Measurements from ENCODE around the gene GRM1.

Gene GRM1

GRCh38 chr6:146389740-146390139 is 360.9 kb downstream of the GRM1 start:
- no peak for DNase-seq

GRCh38 chr6:146397638-146398037 is 368.8 kb downstream of the GRM1 start:
- DNase-seq: no peak

- DNase-seq: no peak
Observed at GRCh38 chr6:146402476-146402875, 373.6 kb downstream of the GRM1 start.

DNA sequence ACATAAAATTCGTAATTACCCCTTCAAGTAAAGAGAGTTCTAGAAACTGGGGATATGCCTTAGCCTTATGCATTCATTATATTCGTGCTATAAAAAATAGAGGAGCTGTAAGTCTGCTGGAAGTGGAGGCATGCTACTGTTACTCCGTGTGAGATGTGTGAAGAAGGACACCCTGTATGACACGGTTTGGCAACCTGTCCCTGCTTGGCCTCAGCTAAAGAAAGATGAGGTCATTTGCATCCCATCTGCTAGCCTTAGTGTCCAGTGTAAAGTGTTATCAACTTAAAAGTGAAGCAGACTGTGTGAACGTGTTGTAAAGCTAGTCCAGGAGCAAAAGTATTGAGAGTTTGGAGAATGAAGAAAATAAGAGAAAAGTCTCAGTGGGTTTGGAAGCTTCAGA is 379.7 kb downstream of the GRM1 start:
- no peak for DNase-seq

- no peak for DNase-seq
Observed at GRCh38 chr6:146410851-146411595, 382.2 kb downstream of the GRM1 start.

GRCh38 chr6:146419576-146419975 is 390.7 kb downstream of the GRM1 start:
- no peak for DNase-seq

GRCh38 chr6:146420255-146420654 is 391.4 kb downstream of the GRM1 start:
- DNase-seq: no peak

DNA sequence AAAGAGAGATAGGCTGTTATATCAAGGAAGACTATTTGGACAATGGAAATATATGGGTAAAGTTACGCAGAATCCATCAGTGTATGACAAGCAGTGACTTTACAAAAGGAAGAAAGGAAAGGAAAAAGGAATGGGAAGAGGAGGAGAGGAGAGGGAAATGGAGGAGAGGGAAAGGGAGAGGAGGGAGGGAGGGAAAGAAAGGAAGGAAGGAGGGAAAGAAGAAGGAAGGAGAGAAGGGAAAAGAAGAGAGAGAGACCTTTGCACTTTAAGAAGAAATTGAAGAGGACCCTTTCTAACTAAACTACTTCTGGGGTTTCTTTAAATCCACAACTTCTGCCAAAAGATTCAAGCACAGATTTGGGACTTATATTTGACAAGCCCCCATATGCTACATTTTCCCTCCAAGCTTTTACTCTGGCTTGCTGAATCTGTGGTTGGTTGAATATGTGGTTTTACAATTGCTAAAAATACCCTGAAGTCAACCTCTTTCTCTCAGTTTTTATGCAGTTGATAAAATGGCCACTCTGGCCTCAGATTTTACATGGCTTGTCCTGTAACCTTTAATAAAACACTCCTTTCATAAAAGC is 394.0 kb downstream of the GRM1 start:
- DNase-seq: no peak

DNA sequence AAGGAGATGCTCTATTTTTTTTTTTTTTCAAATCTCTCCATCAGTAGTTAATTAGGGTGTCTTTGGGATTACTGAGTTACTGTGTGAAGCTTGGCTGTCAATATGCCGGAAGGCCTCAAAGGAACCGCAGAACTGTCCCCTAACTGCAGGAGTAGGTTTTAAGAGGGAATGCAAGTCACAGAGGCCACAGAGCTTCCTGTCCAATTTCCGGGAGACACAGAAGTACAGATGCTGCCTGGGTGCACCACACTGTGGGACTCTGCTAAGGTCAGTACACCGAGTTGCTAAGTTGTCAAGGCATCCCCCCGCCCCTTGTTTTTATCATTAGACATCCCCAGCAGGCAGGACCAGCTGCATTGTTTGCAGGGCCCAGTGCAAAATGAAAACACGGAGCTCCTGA is 394.6 kb downstream of the GRM1 start:
- no peak for DNase-seq

DNA sequence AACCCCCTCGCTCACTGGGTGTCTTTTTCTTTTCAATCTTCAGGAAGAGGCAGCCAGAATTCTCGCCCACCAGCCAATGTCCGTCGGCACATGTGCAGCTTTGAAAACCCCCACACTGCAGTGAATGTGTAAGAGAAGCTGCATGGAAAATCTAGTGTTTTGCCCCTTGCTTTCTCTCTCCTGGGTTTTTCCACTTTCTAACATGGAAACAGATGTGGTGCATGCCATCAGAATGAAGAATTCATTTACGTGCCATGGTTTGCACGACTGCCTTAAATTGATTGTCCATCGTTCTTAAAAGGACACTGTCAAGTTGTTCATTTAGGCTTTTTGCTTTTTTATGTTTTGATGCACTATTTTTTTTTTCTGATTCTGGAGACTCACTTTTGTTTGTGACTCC is 397.7 kb downstream of the GRM1 start:
- DNase-seq: no peak

- DNase-seq: no peak
Observed at GRCh38 chr6:146429831-146430230, 401.0 kb downstream of the GRM1 start.

DNA sequence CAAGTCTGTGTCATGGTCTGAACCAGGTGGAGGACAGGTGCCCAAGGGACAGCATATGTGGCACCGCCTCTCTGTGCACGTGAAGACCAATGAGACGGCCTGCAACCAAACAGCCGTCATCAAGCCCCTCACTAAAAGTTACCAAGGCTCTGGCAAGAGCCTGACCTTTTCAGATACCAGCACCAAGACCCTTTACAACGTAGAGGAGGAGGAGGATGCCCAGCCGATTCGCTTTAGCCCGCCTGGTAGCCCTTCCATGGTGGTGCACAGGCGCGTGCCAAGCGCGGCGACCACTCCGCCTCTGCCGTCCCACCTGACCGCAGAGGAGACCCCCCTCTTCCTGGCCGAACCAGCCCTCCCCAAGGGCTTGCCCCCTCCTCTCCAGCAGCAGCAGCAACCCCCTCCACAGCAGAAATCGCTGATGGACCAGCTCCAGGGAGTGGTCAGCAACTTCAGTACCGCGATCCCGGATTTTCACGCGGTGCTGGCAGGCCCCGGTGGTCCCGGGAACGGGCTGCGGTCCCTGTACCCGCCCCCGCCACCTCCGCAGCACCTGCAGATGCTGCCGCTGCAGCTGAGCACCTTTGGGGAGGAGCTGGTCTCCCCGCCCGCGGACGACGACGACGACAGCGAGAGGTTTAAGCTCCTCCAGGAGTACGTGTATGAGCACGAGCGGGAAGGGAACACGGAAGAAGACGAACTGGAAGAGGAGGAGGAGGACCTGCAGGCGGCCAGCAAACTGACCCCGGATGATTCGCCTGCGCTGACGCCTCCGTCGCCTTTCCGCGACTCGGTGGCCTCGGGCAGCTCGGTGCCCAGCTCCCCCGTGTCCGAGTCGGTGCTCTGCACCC is 405.2 kb downstream of the GRM1 start:
- no peak for DNase-seq

- DNase-seq: no peak
Observed at GRCh38 chr6:146434732-146435390, 406.0 kb downstream of the GRM1 start.

- no peak for DNase-seq
Observed at GRCh38 chr6:146441907-146442306, 413.0 kb downstream of the GRM1 start.

- DNase-seq: no peak
Observed at GRCh38 chr6:146444189-146444588, 415.3 kb downstream of the GRM1 start.

DNA sequence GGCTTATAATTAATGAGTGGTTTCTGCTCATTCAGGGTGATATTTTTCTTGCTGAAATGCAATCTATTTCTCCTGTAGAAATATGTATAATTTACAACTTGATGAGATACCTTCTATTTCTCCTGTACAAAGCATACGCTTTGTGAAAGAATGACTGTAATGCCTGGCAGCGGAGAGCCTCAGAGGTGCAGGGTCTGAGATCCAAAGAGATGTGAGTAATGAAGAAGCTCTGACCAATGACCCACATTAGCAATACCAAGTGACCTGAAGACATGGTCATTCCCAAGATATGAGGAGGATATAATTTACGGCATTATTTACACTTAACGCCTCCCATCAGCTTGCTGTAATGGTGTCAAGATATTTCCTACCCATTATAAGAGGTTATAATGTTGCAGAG is 416.4 kb downstream of the GRM1 start:
- no peak for DNase-seq

- no peak for DNase-seq
Observed at GRCh38 chr6:146456886-146457285, 428.0 kb downstream of the GRM1 start.

DNA sequence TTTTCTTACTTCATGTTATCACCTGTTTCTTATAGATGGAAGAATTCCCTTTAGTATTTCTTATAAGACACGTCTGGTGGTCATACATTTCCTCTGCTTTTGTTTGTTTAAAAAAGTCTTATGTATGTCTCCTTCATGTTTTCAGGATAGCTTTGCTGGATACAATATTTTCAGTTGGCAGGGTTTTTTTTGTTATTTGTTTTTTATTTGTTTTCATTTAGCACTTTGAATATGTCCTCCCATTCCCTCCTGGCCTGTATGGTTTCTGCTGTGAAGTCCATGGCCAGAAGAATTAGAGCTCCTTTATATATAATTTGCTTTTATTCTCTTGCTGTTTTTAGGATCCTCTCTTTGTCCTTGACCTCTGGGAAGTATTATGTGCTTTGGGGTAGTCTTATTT is 432.1 kb downstream of the GRM1 start:
- DNase-seq: no peak

GRCh38 chr6:146470091-146470770 is 441.4 kb downstream of the GRM1 start:
- DNase-seq: no peak

DNA sequence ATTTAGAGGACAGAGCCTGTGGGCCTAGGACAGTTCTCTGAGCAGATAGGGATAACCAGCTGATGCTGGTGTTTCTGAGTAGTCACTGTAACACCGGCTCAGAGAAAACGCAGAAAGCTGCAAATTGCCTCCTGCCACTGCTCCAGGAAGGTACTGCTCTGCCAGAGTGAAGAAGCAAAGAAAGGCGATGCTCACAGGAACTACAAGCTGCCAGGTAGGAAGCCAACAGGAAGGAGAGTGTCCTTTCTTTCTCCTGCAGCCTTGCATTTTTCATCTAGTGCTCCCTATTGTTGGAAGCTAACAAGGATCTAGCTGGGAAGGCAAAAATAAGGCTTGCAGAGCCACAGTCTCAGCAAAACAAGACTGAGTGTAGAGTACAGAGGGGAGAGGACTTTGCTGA is 444.1 kb downstream of the GRM1 start:
- DNase-seq: no peak

DNA sequence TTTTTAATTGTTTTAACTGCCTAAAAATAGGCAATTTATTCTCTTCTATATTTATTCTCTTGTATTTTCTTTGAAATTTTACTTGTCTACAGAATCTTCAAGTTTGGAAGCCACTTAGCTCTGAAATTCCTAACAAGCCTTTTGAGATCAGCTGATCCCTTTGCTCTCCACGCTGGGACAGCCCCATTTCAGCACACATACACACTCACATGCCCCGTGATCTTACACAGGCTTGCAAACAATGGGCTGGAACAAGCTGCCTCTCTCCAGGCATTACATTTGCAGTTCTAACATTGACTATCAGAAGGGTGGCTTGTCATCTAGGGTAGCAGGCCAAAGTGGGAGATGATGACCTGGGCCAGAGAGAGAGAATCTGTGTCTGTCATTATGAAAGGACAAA is 452.7 kb downstream of the GRM1 start:
- DNase-seq: no peak

DNA sequence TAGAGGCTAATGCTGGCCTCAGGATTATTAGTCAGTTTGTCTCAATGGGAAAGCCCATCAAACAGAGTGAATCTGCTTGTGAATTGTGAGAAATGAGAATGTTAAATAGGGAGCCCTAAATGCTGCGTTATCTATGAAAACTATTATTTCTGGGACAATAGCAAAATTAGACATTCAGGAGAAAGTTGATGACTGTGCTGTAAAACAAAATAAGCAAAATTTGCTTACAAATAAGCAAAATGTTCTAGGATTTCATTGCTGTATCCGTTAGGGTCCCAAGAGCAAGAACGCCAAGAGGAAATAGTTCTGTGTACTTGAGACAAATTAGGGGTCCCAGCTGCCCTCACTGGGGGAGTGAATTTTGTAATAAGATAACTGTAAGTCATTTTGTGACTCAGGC is 455.5 kb downstream of the GRM1 start:
- no peak for DNase-seq

Data from NCI-H1092 treated with DMSO at 0.1 percent for 48 hours (cell line).